NCI-H2196 (cell line): ENCODE measurements around the gene SLC39A8.
A peak's percentile ranks its signal among the peaks of the same experiment; 100 is the strongest.
"Not testable (repeated sequence)": the region's sequence is repeated elsewhere in the genome, so short reads cannot be mapped to it uniquely, and the experiment has no call there.

Source experiments
- DNase-seq: peaks from one replicate; lab custom pipeline; 2025; ENCODE audit not compliant: unreplicated experiment; lab: John Stamatoyannopoulos, UW

SLC39A8 gene

GRCh38 chr4:102344954-102345794, at the start of gene SLC39A8:
TSS of gene SLC39A8 (minus strand) at chr4:102345482. CDS start at chr4:102344662, 820 bp downstream.
- DNase-seq, result peak; percentile 64

- DNase-seq, result no peak
Observed at GRCh38 chr4:102392033-102392744, 46.9 kb upstream of the SLC39A8 start.

- DNase-seq, result no peak
Observed at GRCh38 chr4:102390438-102390837, 45.2 kb upstream of the SLC39A8 start.

GRCh38 chr4:102388611-102389010, 43.3 kb upstream of the SLC39A8 start:
- DNase-seq, result no peak

GRCh38 chr4:102387552-102388150, 42.4 kb upstream of the SLC39A8 start:
- DNase-seq, result no peak

- no peak for DNase-seq
Observed at GRCh38 chr4:102386966-102387365, 41.7 kb upstream of the SLC39A8 start.

- DNase-seq, result not testable (repeated sequence)
Observed at GRCh38 chr4:102380253-102380652, 35.0 kb upstream of the SLC39A8 start.

GRCh38 chr4:102362922-102363432, 17.7 kb upstream of the SLC39A8 start:
- DNase-seq, result no peak

GRCh38 chr4:102358128-102358527, 12.8 kb upstream of the SLC39A8 start:
- no peak for DNase-seq

GRCh38 chr4:102357637-102358036, 12.4 kb upstream of the SLC39A8 start:
- DNase-seq, result not testable (repeated sequence)

- DNase-seq, result no peak
Observed at GRCh38 chr4:102356562-102357202, 11.4 kb upstream of the SLC39A8 start.

GRCh38 chr4:102355748-102356147, 10.5 kb upstream of the SLC39A8 start:
- DNase-seq, result no peak

GRCh38 chr4:102354671-102355454, 9.6 kb upstream of the SLC39A8 start:
- no peak for DNase-seq

GRCh38 chr4:102352781-102353180, 7.5 kb upstream of the SLC39A8 start:
- no peak for DNase-seq

- no peak for DNase-seq
Observed at GRCh38 chr4:102350634-102351033, 5.4 kb upstream of the SLC39A8 start.

GRCh38 chr4:102348701-102349100, 3.4 kb upstream of the SLC39A8 start:
- no peak for DNase-seq

GRCh38 chr4:102345795-102346100, 466 bp upstream of the SLC39A8 start:
- no peak for DNase-seq

- DNase-seq, result peak; percentile 25
Observed at GRCh38 chr4:102344520-102344953, 745 bp downstream of the SLC39A8 start.

GRCh38 chr4:102343964-102344519, 1.2 kb downstream of the SLC39A8 start:
- no peak for DNase-seq

GRCh38 chr4:102342404-102343074, 2.7 kb downstream of the SLC39A8 start:
- DNase-seq, result no peak
